Panc1 (cell line): ENCODE results near the gene GYG2.

Experiments
- CTCF ChIP-seq: fragments of 450-650 bp; IDR thresholded peaks from 2 replicates; pipeline ENCODE4 v1.5.1; 2017; ENCODE audit warnings: mild to moderate bottlenecking
- POLR2AphosphoS5 ChIP-seq: IDR thresholded peaks from 2 replicates; pipeline ENCODE4 v1.6.1; 2012; ENCODE audit warnings: mild to moderate bottlenecking, low read depth, low read length, moderate library complexity
- REST ChIP-seq, 2 experiments: IDR thresholded peaks; 2 replicates each; pipeline ENCODE4 v1.6.1; 2011 to 2012; ENCODE audit warnings: low read depth in 2 of 2, control low read depth in 1 of 2, low read length in 1 of 2, mild to moderate bottlenecking in 1 of 2, moderate library complexity in 1 of 2; ENCODE audit not compliant: insufficient read depth in 1 of 2
- SIN3A ChIP-seq: IDR thresholded peaks from 2 replicates; pipeline ENCODE4 v1.6.1; 2012; ENCODE audit warnings: low read depth, mild to moderate bottlenecking, low read length, moderate library complexity, borderline replicate concordance; ENCODE audit not compliant: insufficient read depth

GRCh38 chrX:2828344-2828958 is at the start of gene GYG2:
- TF ChIP-seq CTCF = no peak
- no peak for TF ChIP-seq SIN3A
- no peak for TF ChIP-seq POLR2AphosphoS5
- no peak for TF ChIP-seq REST (IDR thresholded peaks at IDR 0.05; ENCODE audit: insufficient read depth in 1 of 2, low read depth in 2 of 2, low read length in 1 of 2)
